ACC112 (cell line): ENCODE measurements around the gene GSTM3.
"Not testable (repeated sequence)": the region's sequence is repeated elsewhere in the genome, so short reads cannot be mapped to it uniquely, and the experiment has no call there.

Experiments
- H2AFZ ChIP-seq: fragments of 200-600 bp; sonication (generic); one replicate; pipeline ENCODE4 v1.6.0; 2017; ENCODE audit warnings: antibody characterized with exemption, low read length; ENCODE audit not compliant: unreplicated experiment
- H3K27ac ChIP-seq: fragments of 200-600 bp; sonication (generic); 2 replicates; pipeline ENCODE4 v1.5.1; 2014; ENCODE audit warnings: low read depth, mild to moderate bottlenecking, antibody characterized with exemption, low read length, moderate library complexity
- H3K27me3 ChIP-seq: fragments of 200-600 bp; sonication (generic); 2 replicates; pipeline ENCODE4 v1.6.1; 2014; ENCODE audit warnings: mild to moderate bottlenecking, antibody characterized with exemption, low read length, moderate library complexity, mixed read lengths; ENCODE audit not compliant: insufficient read depth
- H3K36me3 ChIP-seq: fragments of 200-600 bp; sonication (generic); 2 replicates; pipeline ENCODE4 v1.6.1; 2016; ENCODE audit warnings: mild to moderate bottlenecking, antibody characterized with exemption, low read length, moderate library complexity, mixed read lengths; ENCODE audit not compliant: insufficient read depth
- H3K4me1 ChIP-seq: fragments of 200-600 bp; sonication (generic); one replicate; pipeline ENCODE4 v1.6.1; 2016; ENCODE audit warnings: low read length, mixed read lengths; ENCODE audit not compliant: insufficient read depth, unreplicated experiment, control insufficient read depth
- H3K4me3 ChIP-seq: fragments of 200-600 bp; sonication (generic); 2 replicates; pipeline ENCODE4 v1.5.1; 2014; ENCODE audit warnings: mild to moderate bottlenecking, low read depth, low read length
- H3K79me2 ChIP-seq: fragments of 200-600 bp; sonication (generic); one replicate; pipeline ENCODE4 v1.6.0; 2016; ENCODE audit warnings: low read length; ENCODE audit not compliant: control insufficient read depth, unreplicated experiment, insufficient read depth

The GSTM3 gene

GRCh38 chr1:109714661-109715372 is 26.0 kb downstream of the GSTM3 start:
- Histone ChIP-seq H3K27me3 (peaks cover 9% of the 10 kb centered on the region; the same call in 1 of the 2 replicates), H3K4me3 (no peak overlapping the region), H3K4me1 (peaks cover 8% of the 10 kb centered on the region), H3K79me2 (no peaks in the 10 kb centered on the region), H3K27ac (no peak overlapping the region), H2AFZ (no peak overlapping the region), H3K36me3 (no peaks in the 10 kb centered on the region)

- Histone ChIP-seq H3K36me3 (no peaks in the 10 kb centered on the region), H3K79me2 (no peaks in the 10 kb centered on the region), H3K4me1 (no peaks in the 10 kb centered on the region), H3K27me3 (peaks cover 9% of the 10 kb centered on the region; the same call in 1 of the 2 replicates), H3K27ac (no peak overlapping the region), H3K4me3 (no peak overlapping the region), H2AFZ (no peak overlapping the region)
Observed at GRCh38 chr1:109713636-109714035, 27.2 kb downstream of the GSTM3 start.

- no peak overlapping the region for H3K4me3 ChIP-seq
- H3K36me3 ChIP-seq = no peaks in the 10 kb centered on the region
- no peaks in the 10 kb centered on the region for H3K79me2 ChIP-seq
- H2AFZ ChIP-seq = no peak overlapping the region
- H3K27ac ChIP-seq = no peak overlapping the region
- no peaks in the 10 kb centered on the region for H3K4me1 ChIP-seq
- H3K27me3 ChIP-seq = peaks cover 9% of the 10 kb centered on the region; the same call in 1 of the 2 replicates
Observed at GRCh38 chr1:109712321-109712864, 28.4 kb downstream of the GSTM3 start.

DNA sequence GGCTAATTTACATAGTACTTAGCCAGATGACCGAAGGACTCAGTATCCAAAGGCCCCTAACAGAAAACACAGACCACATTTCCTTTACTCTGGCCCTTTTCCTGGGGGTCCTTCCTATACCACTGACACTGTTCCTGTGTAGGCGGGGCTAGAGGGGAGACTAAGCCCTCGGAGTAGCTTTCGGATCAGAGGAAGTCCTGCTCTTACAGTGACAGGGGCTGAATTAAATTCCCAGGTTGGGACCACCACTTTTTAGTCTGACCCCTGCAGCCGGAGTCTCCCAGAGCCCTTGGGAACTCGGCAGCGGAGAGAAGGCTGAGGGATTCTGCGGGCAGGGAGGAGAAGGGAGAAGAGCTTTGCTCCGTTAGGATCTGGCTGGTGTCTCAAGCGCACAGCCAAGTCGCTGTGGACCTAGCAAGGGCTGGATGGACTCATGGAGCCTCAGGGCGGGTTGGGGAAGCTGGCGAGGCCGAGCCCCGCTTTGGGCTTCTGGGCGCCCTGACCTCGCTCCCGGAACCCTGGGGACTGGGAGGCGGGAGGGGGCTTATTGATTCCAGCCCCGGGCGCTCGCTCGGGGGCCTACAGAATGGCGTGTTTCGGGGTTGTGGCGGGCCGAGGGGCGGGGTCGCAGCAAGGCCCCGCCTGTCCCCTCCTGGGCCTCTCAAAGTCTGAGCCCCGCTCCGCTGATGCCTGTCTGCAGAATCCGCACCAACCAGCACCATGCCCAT is 29.1 kb downstream of the GSTM3 start, which contains the start of gene GSTM5:
GSTM5 (plus strand) TSS at position 659 of the 728 bp plus-strand sequence; CDS start at position 721, 62 bp downstream.
- not testable (repeated sequence) for H3K27ac ChIP-seq

GRCh38 chr1:109709822-109710221 is 31.0 kb downstream of the GSTM3 start:
- H3K4me3 ChIP-seq, H3K27ac ChIP-seq, H2AFZ ChIP-seq, H3K27me3 ChIP-seq, H3K79me2 ChIP-seq, H3K36me3 ChIP-seq, H3K4me1 ChIP-seq: not testable (repeated sequence)

More for the DNA sequence above, 29.1 kb downstream of the GSTM3 start, which contains the start of gene GSTM5:
- H3K79me2 ChIP-seq, H3K27me3 ChIP-seq, H3K36me3 ChIP-seq, H2AFZ ChIP-seq, H3K4me3 ChIP-seq, H3K4me1 ChIP-seq: not testable (repeated sequence)

DNA sequence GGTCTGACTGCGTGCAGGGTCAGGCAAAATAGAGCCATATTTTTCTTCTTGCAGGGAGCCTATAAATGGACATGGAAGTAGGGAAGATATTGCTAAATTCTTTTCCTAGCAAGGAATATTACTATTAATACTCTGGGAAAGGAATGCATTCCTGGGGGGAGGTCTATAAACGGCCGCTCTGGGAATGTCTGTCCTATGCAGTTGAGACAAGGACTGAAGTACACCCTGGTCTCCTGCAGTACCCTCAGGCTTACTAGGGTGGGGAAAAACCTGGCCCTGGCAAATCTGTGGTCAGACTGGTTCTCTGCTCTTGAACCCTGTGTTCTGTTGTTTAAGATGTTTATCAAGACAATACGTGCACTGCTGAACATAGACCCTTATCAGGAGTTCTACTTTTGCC is 31.9 kb downstream of the GSTM3 start:
- not testable (repeated sequence) for H3K27ac ChIP-seq

DNA sequence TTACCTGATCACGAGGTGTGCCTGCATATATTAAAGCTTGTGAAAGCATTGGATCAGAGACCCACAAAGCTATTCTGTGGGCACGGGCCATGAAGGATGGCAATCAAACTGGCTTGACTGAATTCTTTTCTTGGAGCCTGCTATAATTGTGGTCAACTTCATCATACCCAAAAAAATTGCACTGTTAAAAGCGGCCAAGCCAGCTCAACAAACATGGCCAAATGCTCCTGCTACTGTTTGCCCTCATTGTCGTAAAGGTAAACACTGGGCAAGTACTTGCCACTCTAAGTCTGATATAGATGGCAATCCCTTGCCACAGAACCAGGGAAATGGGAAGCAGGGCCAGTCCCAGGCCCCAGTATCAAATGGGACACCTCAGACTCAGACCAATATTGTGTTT is 35.4 kb downstream of the GSTM3 start:
- no peaks in the 10 kb centered on the region for H3K4me1 ChIP-seq
- H2AFZ ChIP-seq = no peak overlapping the region
- H3K36me3 ChIP-seq = no peaks in the 10 kb centered on the region
- no peaks in the 10 kb centered on the region for H3K79me2 ChIP-seq
- no peak overlapping the region for H3K4me3 ChIP-seq
- no peak overlapping the region for H3K27ac ChIP-seq
- H3K27me3 ChIP-seq = no peaks in the 10 kb centered on the region

More for the DNA sequence above, 31.9 kb downstream of the GSTM3 start:
- not testable (repeated sequence) for H3K27me3 ChIP-seq, H3K4me3 ChIP-seq, H3K79me2 ChIP-seq, H3K4me1 ChIP-seq, H3K36me3 ChIP-seq, H2AFZ ChIP-seq

GRCh38 chr1:109704173-109704572 is 36.7 kb downstream of the GSTM3 start:
- Histone ChIP-seq H3K27me3 (no peaks in the 10 kb centered on the region), H3K79me2 (no peaks in the 10 kb centered on the region), H3K4me1 (no peaks in the 10 kb centered on the region), H2AFZ (no peak overlapping the region), H3K36me3 (no peaks in the 10 kb centered on the region), H3K4me3 (no peak overlapping the region), H3K27ac (no peak overlapping the region)

- not testable (repeated sequence) for H3K27me3 ChIP-seq, H2AFZ ChIP-seq, H3K79me2 ChIP-seq, H3K4me3 ChIP-seq, H3K36me3 ChIP-seq, H3K4me1 ChIP-seq, H3K27ac ChIP-seq
Observed at GRCh38 chr1:109702940-109703339, 37.9 kb downstream of the GSTM3 start.

DNA sequence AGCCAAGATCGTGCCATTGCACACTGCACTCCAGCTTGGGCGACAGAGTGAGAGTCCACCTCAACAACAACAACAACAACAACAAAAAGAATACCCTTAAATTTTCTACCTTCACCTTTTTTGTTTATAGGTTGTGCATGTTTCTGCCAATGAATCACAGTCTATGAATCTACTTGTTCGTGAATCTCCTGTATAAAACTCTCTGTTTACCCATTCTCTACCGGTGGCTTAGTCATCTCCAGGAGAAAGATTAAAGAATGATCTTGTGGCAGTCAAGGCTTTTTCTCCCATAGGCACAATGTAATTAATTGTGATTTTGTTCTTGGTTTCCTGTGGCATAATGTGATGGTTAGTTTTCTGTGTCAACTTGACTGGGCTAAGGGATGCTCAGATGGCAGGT is 43.0 kb downstream of the GSTM3 start:
- H3K27ac ChIP-seq, H3K79me2 ChIP-seq, H3K27me3 ChIP-seq, H3K4me1 ChIP-seq, H3K4me3 ChIP-seq, H3K36me3 ChIP-seq, H2AFZ ChIP-seq: not testable (repeated sequence)

GRCh38 chr1:109697066-109697465 is 43.8 kb downstream of the GSTM3 start:
- no peak overlapping the region for H3K4me3 ChIP-seq
- no peaks in the 10 kb centered on the region for H3K4me1 ChIP-seq
- no peak overlapping the region for H2AFZ ChIP-seq

More at GRCh38 chr1:109697066-109697465, 43.8 kb downstream of the GSTM3 start:
- Histone ChIP-seq H3K27ac (no peak overlapping the region), H3K27me3 (no peaks in the 10 kb centered on the region), H3K79me2 (no peaks in the 10 kb centered on the region), H3K36me3 (no peaks in the 10 kb centered on the region)
